Breast epithelium (tissue), 3 donors: Measurements from ENCODE around the gene DSCAML1.

Source experiments
- CTCF ChIP-seq, 3 donors: fragments of 450-650 bp; IDR thresholded peaks; one replicate each; pipeline ENCODE4 v1.5.1; 2016 to 2017; ENCODE audit warnings: antibody characterized with exemption in 3 of 3, mild to moderate bottlenecking in 3 of 3, moderate library complexity in 3 of 3
- POLR2A ChIP-seq: fragments of 450-650 bp; IDR thresholded peaks from one replicate; pipeline ENCODE4 v1.6.1; 2016; ENCODE audit warnings: antibody characterized with exemption, mild to moderate bottlenecking, moderate library complexity

- TF ChIP-seq POLR2A (no peak), CTCF (IDR thresholded peaks at IDR 0.05) (no peak)
These were observed 401.5 kb downstream of the DSCAML1 start for GRCh38 chr11:117395476-117395875.
